Gastroesophageal sphincter (tissue), 3 donors: Measurements from ENCODE around the gene DOCK2.

Experiments
- CTCF ChIP-seq, 4 experiments: fragments of 200-600 bp in 2 of 4; fragments of 450-650 bp in 2 of 4; sonication (generic) in 1 of 4; IDR thresholded peaks; one replicate each; pipeline ENCODE4 v1.5.1; 2017 to 2019; ENCODE audit warnings: antibody characterized with exemption in 4 of 4, mild to moderate bottlenecking in 2 of 4, moderate library complexity in 2 of 4
- POLR2A ChIP-seq, 2 donors: fragments of 450-650 bp; IDR thresholded peaks; one replicate each; pipeline ENCODE4 v1.6.1; 2017; ENCODE audit warnings: antibody characterized with exemption in 2 of 2, mild to moderate bottlenecking in 2 of 2, moderate library complexity in 1 of 2
- POLR2AphosphoS5 ChIP-seq: sonication (generic); formaldehyde crosslinking; IDR thresholded peaks from one replicate; pipeline ENCODE4 v1.6.1; 2017; ENCODE audit warnings: antibody characterized with exemption

- no peak for TF ChIP-seq CTCF (IDR thresholded peaks at IDR 0.05)
- no peak for TF ChIP-seq POLR2A (IDR thresholded peaks at IDR 0.05)
- TF ChIP-seq POLR2AphosphoS5, result no peak
Measured at GRCh38 chr5:169909945-169910344, 272.9 kb downstream of the DOCK2 start.
